GM21360 (cell line): ENCODE data around the gene PDZD8.

ENCODE experiments used
- ATAC-seq: cut with Tn5 transposase; IDR thresholded peaks from one replicate; pipeline ENCODE4 v1.9.1; 2021; ENCODE audit warnings: mild to moderate bottlenecking, moderate library complexity; ENCODE audit not compliant: unreplicated experiment

PDZD8 gene

GRCh38 chr10:117352724-117353123, 22.5 kb downstream of the PDZD8 start:
- ATAC-seq, result no peak

- ATAC-seq, result no peak
These were observed 23.2 kb downstream of the PDZD8 start for GRCh38 chr10:117351996-117352395.

GRCh38 chr10:117351558-117351957, 23.7 kb downstream of the PDZD8 start:
- ATAC-seq, result no peak

GRCh38 chr10:117350909-117351308, 24.3 kb downstream of the PDZD8 start:
- peak; percentile 81 for ATAC-seq

- ATAC-seq, result no peak
These were observed 27.0 kb downstream of the PDZD8 start for GRCh38 chr10:117348236-117348635.

- ATAC-seq, result no peak
These were observed 28.7 kb downstream of the PDZD8 start for GRCh38 chr10:117346574-117346973.

- no peak for ATAC-seq
These were observed 30.1 kb downstream of the PDZD8 start for GRCh38 chr10:117345143-117345542.

- no peak for ATAC-seq
These were observed 32.6 kb downstream of the PDZD8 start for GRCh38 chr10:117342641-117343040.

GRCh38 chr10:117341061-117341460, 34.2 kb downstream of the PDZD8 start:
- ATAC-seq, result no peak

GRCh38 chr10:117339979-117340378, 35.3 kb downstream of the PDZD8 start:
- no peak for ATAC-seq

- ATAC-seq, result no peak
These were observed 35.7 kb downstream of the PDZD8 start for GRCh38 chr10:117339578-117339977.

- no peak for ATAC-seq
These were observed 40.3 kb downstream of the PDZD8 start for GRCh38 chr10:117334926-117335325.

GRCh38 chr10:117334066-117334465, 41.2 kb downstream of the PDZD8 start:
- no peak for ATAC-seq

- ATAC-seq, result no peak
These were observed 48.0 kb downstream of the PDZD8 start for GRCh38 chr10:117327262-117327661.

- no peak for ATAC-seq
These were observed 50.9 kb downstream of the PDZD8 start for GRCh38 chr10:117324367-117324766.

- no peak for ATAC-seq
These were observed 53.0 kb downstream of the PDZD8 start for GRCh38 chr10:117322260-117322659.

- ATAC-seq, result no peak
These were observed 55.1 kb downstream of the PDZD8 start for GRCh38 chr10:117320050-117320665.

- no peak for ATAC-seq
These were observed 56.3 kb downstream of the PDZD8 start for GRCh38 chr10:117318909-117319308.

- no peak for ATAC-seq
These were observed 58.5 kb downstream of the PDZD8 start for GRCh38 chr10:117316701-117317100.

- ATAC-seq, result no peak
These were observed 61.6 kb downstream of the PDZD8 start for GRCh38 chr10:117313641-117314040.

GRCh38 chr10:117312430-117312829, 62.8 kb downstream of the PDZD8 start:
- no peak for ATAC-seq

GRCh38 chr10:117311261-117311660, 64.0 kb downstream of the PDZD8 start:
- ATAC-seq, result no peak

- ATAC-seq, result no peak
These were observed 68.6 kb downstream of the PDZD8 start for GRCh38 chr10:117306674-117307073.
